Esophagus muscularis mucosa (tissue), 3 donors: ENCODE measurements around the gene PSKH1.

ENCODE experiments used
- CTCF ChIP-seq, 3 experiments: fragments of 200-600 bp in 2 of 3; fragments of 450-650 bp in 1 of 3; sonication (generic) in 2 of 3; IDR thresholded peaks; one replicate each; pipeline ENCODE4 v1.5.1; 2017 to 2019; ENCODE audit warnings: antibody characterized with exemption in 3 of 3, mild to moderate bottlenecking in 2 of 3, moderate library complexity in 1 of 3
- POLR2A ChIP-seq: fragments of 450-650 bp; IDR thresholded peaks from one replicate; pipeline ENCODE4 v1.6.1; 2017; ENCODE audit warnings: antibody characterized with exemption, moderate library complexity, mild to moderate bottlenecking, low read depth
- POLR2AphosphoS5 ChIP-seq, 2 donors: sonication (generic); formaldehyde crosslinking; IDR thresholded peaks; one replicate each; pipeline ENCODE4 v1.6.1; 2017; ENCODE audit warnings: antibody characterized with exemption in 2 of 2

GRCh38 chr16:67878232-67878631 lies 14.8 kb upstream of the PSKH1 start:
- TF ChIP-seq CTCF (IDR thresholded peaks at IDR 0.05): no peak
- TF ChIP-seq POLR2A: no peak
- no peak for TF ChIP-seq POLR2AphosphoS5 (IDR thresholded peaks at IDR 0.05)
